HG02588 (cell line): ENCODE measurements around the gene AFF3.

Source experiments
- ATAC-seq: cut with Tn5 transposase; IDR thresholded peaks from one replicate; pipeline ENCODE4 v1.9.1; 2021; ENCODE audit warnings: mild to moderate bottlenecking, moderate library complexity; ENCODE audit not compliant: unreplicated experiment

The AFF3 gene

GRCh38 chr2:100073110-100073509 is 69.3 kb downstream of the AFF3 start:
- no peak for ATAC-seq

- ATAC-seq, result no peak
Measured at GRCh38 chr2:100072503-100072902, 69.9 kb downstream of the AFF3 start.

- no peak for ATAC-seq
Measured at GRCh38 chr2:100071335-100072043, 70.9 kb downstream of the AFF3 start.

GRCh38 chr2:100070078-100070477 is 72.3 kb downstream of the AFF3 start:
- ATAC-seq, result no peak

- no peak for ATAC-seq
Measured at GRCh38 chr2:100068395-100068794, 74.0 kb downstream of the AFF3 start.

- no peak for ATAC-seq
Measured at GRCh38 chr2:100067784-100068183, 74.6 kb downstream of the AFF3 start.

- ATAC-seq, result no peak
Measured at GRCh38 chr2:100066856-100067255, 75.5 kb downstream of the AFF3 start.

- ATAC-seq, result no peak
Measured at GRCh38 chr2:100066246-100066645, 76.1 kb downstream of the AFF3 start.

GRCh38 chr2:100064592-100065428 is 77.6 kb downstream of the AFF3 start:
- no peak for ATAC-seq

- no peak for ATAC-seq
Measured at GRCh38 chr2:100064165-100064564, 78.2 kb downstream of the AFF3 start.

GRCh38 chr2:100063459-100063953 is 78.9 kb downstream of the AFF3 start:
- ATAC-seq, result no peak

- no peak for ATAC-seq
Measured at GRCh38 chr2:100062336-100062735, 80.1 kb downstream of the AFF3 start.

- no peak for ATAC-seq
Measured at GRCh38 chr2:100060875-100061274, 81.5 kb downstream of the AFF3 start.

GRCh38 chr2:100059638-100060037 is 82.8 kb downstream of the AFF3 start:
- no peak for ATAC-seq

GRCh38 chr2:100057901-100058261 is 84.5 kb downstream of the AFF3 start:
- ATAC-seq, result no peak

GRCh38 chr2:100054426-100054825 is 88.0 kb downstream of the AFF3 start:
- no peak for ATAC-seq

- no peak for ATAC-seq
Measured at GRCh38 chr2:100053087-100053885, 89.1 kb downstream of the AFF3 start.

GRCh38 chr2:100052650-100053049 is 89.7 kb downstream of the AFF3 start:
- ATAC-seq, result no peak

- no peak for ATAC-seq
Measured at GRCh38 chr2:100051253-100051652, 91.1 kb downstream of the AFF3 start.

GRCh38 chr2:100050685-100051084 is 91.7 kb downstream of the AFF3 start:
- no peak for ATAC-seq
